GF-D8 (cell line): ENCODE data around the gene CBY1.

Source experiments
- DNase-seq: peaks from one replicate; lab custom pipeline; 2025; lab: John Stamatoyannopoulos, UW

CBY1 gene

GRCh38 chr22:38649841-38650522, 6.5 kb upstream of the CBY1 start:
- DNase-seq, result no peak

- no peak for DNase-seq
Observed at GRCh38 chr22:38652859-38653258, 3.6 kb upstream of the CBY1 start.

- no peak for DNase-seq
Observed at GRCh38 chr22:38653741-38654140, 2.7 kb upstream of the CBY1 start.

GRCh38 chr22:38655519-38656255, 751 bp upstream of the CBY1 start:
- no peak for DNase-seq

- peak; percentile 16 for DNase-seq
Observed at GRCh38 chr22:38657045-38657909, 839 bp downstream of the CBY1 start.

GRCh38 chr22:38674888-38675287, 18.4 kb downstream of the CBY1 start:
- no peak for DNase-seq

GRCh38 chr22:38675833-38676232, 19.4 kb downstream of the CBY1 start:
- no peak for DNase-seq

GRCh38 chr22:38681582-38682335, 25.3 kb downstream of the CBY1 start, which contains the start of gene TOMM22:
Gene TOMM22 (plus strand): TSS chr22:38681957. CDS start chr22:38681979, 22 bp downstream.
- DNase-seq, result peak; percentile 47

- no peak for DNase-seq
Observed at GRCh38 chr22:38684895-38685294, 28.5 kb downstream of the CBY1 start.

- no peak for DNase-seq
Observed at GRCh38 chr22:38685761-38686160, 29.3 kb downstream of the CBY1 start.

GRCh38 chr22:38689651-38690050, 33.2 kb downstream of the CBY1 start:
- no peak for DNase-seq

- DNase-seq, result no peak
Observed at GRCh38 chr22:38694049-38694448, 37.6 kb downstream of the CBY1 start.

- DNase-seq, result no peak
Observed at GRCh38 chr22:38694940-38695339, 38.5 kb downstream of the CBY1 start.

GRCh38 chr22:38696606-38697424, 40.4 kb downstream of the CBY1 start:
- DNase-seq, result no peak

GRCh38 chr22:38697425-38698089, 41.1 kb downstream of the CBY1 start:
- no peak for DNase-seq

GRCh38 chr22:38698407-38699094, 42.1 kb downstream of the CBY1 start:
- no peak for DNase-seq

GRCh38 chr22:38699143-38699542, 42.7 kb downstream of the CBY1 start:
- no peak for DNase-seq

- no peak for DNase-seq
Observed at GRCh38 chr22:38699784-38700183, 43.3 kb downstream of the CBY1 start.

GRCh38 chr22:38700270-38700788, 43.9 kb downstream of the CBY1 start:
- DNase-seq, result no peak
